HG03039 (cell line): ENCODE measurements around the gene C1QTNF3.
"Not testable (repeated sequence)": the region's sequence is repeated elsewhere in the genome, so short reads cannot be mapped to it uniquely, and the experiment has no call there.

ENCODE experiments used
- ATAC-seq: cut with Tn5 transposase; IDR thresholded peaks from one replicate; pipeline ENCODE4 v1.9.1; 2021; ENCODE audit warnings: mild to moderate bottlenecking, moderate library complexity; ENCODE audit not compliant: unreplicated experiment

Gene C1QTNF3

GRCh38 chr5:34026089-34026761, 16.8 kb downstream of the C1QTNF3 start:
- ATAC-seq, result no peak

- peak; percentile 79 for ATAC-seq
These were observed 20.8 kb downstream of the C1QTNF3 start for GRCh38 chr5:34022121-34022705.

- no peak for ATAC-seq
These were observed 21.7 kb downstream of the C1QTNF3 start for GRCh38 chr5:34021334-34021733.

- ATAC-seq, result no peak
These were observed 22.3 kb downstream of the C1QTNF3 start for GRCh38 chr5:34020726-34021125.

DNA sequence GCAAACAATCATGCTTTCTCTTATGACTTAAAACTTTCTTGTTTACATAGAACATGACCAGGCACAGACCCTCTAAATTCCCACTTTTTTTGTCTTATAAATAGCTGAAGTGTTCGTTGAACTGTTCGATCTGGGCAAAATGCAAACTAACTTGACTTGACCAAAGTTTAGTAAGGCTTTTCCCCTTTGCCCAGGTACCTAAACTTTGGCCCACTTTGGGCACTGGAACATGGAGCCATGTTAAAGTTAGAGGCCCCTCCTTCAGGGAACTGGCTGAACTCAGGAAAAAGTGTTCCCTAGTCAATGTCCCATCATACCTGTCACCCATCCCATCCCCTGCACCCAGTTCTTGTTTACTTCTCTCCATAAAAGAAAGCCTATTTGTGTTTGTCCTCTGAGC, 25.8 kb downstream of the C1QTNF3 start:
- no peak for ATAC-seq

- ATAC-seq, result no peak
These were observed 26.3 kb downstream of the C1QTNF3 start for GRCh38 chr5:34016750-34017149.

DNA sequence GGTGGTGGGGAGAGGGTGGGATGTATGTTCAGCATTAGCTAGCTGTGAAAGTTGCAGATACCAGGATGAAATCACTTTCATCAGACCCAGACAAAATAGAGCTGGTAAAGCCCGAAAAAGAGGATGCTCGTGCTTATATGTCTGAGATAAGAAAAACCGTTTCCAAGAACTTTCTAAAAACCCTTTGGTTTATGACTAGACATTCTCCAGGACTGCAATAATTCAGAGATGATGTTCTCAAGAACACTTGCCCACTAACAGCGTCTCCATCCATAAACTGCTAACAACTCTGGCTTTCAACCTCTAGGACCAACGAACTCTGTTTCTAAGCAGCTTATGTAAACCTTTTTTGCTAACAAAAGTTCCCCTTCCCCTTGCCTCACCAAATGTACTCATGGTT, 26.8 kb downstream of the C1QTNF3 start:
- ATAC-seq, result no peak

GRCh38 chr5:34015120-34015822, 27.7 kb downstream of the C1QTNF3 start:
- no peak for ATAC-seq

DNA sequence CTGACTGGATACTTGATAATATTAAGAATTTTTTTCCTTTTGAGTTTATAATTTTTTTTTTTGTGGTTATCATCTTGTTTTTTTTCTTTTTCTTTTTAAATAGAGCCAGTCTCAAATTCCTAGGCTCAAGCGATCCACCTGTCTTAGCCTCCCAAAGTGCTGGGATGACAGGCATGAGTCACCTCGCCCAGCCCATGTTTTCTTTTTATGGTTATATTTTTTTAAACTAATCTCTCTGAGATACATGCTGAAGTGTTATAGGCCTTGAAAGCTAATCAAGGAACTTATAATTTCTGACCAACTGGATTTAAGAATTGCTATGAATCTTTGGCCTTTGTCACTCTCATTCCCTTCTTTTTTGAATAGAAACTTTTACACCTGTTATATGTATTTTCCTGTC, 28.4 kb downstream of the C1QTNF3 start:
- no peak for ATAC-seq

- ATAC-seq, result no peak
These were observed 29.5 kb downstream of the C1QTNF3 start for GRCh38 chr5:34013547-34013946.

GRCh38 chr5:34012791-34013190, 30.2 kb downstream of the C1QTNF3 start:
- no peak for ATAC-seq

GRCh38 chr5:34011536-34011935, 31.5 kb downstream of the C1QTNF3 start:
- no peak for ATAC-seq

- ATAC-seq, result not testable (repeated sequence)
These were observed 32.9 kb downstream of the C1QTNF3 start for GRCh38 chr5:34010146-34010545.

DNA sequence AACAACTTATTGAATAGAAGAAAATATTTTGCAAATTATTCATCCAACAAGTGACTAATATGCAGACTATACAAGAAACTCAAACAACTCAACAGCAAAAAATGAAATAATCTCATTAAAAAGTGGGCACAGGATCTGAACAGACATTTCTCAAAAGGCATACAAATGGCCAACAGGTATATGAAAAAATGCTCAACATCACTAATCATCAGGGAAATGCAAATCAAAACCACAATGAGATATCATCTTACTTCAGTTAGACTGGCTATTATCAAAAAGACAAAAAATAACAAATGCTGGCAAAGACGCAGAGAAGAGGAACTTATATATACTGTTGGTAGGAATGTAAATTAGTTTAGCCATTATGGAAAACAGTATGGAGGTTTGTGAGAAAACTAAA, 33.4 kb downstream of the C1QTNF3 start:
- ATAC-seq, result no peak

GRCh38 chr5:34008802-34009201, 34.2 kb downstream of the C1QTNF3 start:
- no peak for ATAC-seq

GRCh38 chr5:34007621-34008600, 35.1 kb downstream of the C1QTNF3 start, which contains the start of gene AMACR:
AMACR (minus strand) TSS chr5:34008050; CDS start chr5:34008019, 31 bp downstream.
- ATAC-seq, result peak; percentile 94

DNA sequence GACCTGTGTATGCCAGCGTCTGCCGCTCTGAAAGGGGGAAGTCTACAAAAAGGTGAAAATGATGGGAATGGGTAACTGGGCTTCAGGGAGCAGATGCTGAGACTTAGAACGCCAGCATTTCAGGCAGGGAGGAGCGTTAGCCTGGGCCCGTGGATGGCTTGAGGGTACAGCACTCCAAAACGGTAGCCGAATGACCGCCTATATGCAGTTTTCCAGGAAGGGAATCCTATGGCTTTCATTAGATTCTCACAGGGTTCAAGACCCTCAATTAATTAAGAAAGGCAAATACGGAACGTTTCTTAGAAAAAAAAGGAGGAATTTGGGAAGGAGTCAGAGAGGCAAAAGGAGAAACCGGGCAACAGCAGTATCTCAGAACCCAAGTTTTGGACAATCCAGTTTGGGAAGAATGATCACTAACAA, 35.8 kb downstream of the C1QTNF3 start:
- no peak for ATAC-seq

DNA sequence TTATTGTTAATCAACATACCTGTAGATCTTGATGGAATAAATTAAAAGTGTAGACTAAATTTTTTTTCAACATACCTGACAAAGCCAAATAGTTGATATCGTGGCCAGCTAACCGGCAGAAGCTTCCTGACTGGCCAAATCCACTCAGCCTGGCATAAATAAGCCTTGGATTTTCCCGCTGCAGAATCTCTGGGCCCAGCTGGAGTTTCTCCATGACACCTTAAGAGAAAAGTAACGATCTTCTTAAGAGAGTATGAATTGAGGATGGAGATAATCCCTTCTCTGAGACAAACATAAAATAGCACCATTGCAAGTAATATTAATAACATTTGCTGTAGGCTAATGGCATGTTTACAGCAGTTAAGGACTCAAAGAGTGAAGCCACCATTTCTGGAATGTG, 37.3 kb downstream of the C1QTNF3 start:
- ATAC-seq, result no peak

GRCh38 chr5:34005211-34005610, 37.8 kb downstream of the C1QTNF3 start:
- no peak for ATAC-seq

DNA sequence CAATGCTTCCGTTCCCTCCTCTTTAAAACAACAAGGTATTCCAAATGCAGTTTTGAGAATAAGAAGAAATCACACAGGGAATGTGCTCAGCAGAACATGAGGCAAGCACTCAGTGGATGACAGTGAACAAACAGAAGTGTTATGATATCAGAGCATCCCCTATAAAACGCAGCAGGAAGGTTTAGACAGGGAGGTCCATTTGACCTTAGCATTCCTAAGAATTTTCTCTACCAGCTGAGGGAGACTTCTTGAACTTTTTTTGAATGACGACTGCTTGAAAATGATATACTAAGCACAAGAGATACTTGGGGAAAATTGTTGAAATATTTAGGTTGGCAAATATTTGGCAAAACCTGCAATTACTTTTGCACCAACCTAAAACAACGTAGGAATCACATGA, 39.1 kb downstream of the C1QTNF3 start:
- no peak for ATAC-seq
